GM13976 (cell line): ENCODE measurements around the gene CYP4A22.
"Not testable (repeated sequence)": the region's sequence is repeated elsewhere in the genome, so short reads cannot be mapped to it uniquely, and the experiment has no call there.

Experiments
- DNase-seq: peaks from one replicate; pipeline ENCODE4 v3.0.0; 2012; ENCODE audit warnings: low spot score
- in situ Hi-C: fragments of 300-500 bp; cut with MboI; formaldehyde crosslinking; loops from one replicate; pipeline ENCODE4 v1.12.0; 2022; ENCODE audit warnings: low sequenced_read_pairs, mixed read lengths, inconsistent platforms; ENCODE audit not compliant: unreplicated experiment
- TF ChIP-seq, protein P1 (sequence below): IDR thresholded peaks from 2 replicates; pipeline ENCODE4 v1.5.1; 2012; ENCODE audit warnings: borderline replicate concordance, mild to moderate bottlenecking; ENCODE audit not compliant: insufficient read depth; ENCODE audit errors: extremely low read depth, missing control alignments, control extremely low read depth

The CYP4A22 gene

DNA sequence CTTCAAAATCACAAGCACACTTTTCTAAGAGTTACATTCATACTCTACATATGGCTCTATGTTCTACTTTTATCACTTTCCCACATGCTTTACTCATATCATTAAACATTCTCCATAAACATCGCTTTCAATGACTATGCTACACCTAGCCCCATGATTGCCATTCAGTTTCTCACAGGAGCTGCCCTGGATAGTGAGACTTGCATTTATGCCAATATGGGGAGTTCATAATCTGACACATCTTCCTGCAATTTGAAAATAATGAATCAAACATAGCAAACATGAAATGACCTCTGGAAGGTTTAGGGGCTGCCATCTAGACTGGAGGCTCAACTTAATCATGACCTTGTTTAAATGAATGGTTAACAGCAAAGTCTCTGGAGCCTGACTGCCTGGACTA is 9.0 kb upstream of the CYP4A22 start:
- no peak for DNase-seq
- in situ Hi-C loops, result no loop called here
- TF ChIP-seq, protein P1, sequence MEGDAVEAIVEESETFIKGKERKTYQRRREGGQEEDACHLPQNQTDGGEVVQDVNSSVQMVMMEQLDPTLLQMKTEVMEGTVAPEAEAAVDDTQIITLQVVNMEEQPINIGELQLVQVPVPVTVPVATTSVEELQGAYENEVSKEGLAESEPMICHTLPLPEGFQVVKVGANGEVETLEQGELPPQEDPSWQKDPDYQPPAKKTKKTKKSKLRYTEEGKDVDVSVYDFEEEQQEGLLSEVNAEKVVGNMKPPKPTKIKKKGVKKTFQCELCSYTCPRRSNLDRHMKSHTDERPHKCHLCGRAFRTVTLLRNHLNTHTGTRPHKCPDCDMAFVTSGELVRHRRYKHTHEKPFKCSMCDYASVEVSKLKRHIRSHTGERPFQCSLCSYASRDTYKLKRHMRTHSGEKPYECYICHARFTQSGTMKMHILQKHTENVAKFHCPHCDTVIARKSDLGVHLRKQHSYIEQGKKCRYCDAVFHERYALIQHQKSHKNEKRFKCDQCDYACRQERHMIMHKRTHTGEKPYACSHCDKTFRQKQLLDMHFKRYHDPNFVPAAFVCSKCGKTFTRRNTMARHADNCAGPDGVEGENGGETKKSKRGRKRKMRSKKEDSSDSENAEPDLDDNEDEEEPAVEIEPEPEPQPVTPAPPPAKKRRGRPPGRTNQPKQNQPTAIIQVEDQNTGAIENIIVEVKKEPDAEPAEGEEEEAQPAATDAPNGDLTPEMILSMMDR, result no peak

DNA sequence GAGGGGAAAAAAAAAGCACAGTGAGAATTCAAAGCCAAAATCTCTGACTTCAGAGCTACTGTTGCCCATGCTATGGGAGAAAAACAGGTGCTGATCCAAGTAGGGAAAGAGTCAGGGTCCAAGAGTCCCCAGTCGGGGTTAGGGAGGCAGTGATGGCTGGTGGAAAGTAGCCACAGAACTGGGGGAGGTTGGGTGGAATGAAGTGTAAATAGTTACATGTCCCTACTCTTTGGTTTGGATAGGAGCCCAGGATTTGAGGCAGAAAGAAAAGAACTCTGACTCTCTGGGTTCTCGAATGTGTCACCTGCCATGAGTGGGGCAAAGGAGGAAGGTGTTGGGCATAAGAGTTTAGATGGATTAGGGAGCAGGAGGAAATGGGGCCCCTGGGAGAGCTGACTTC is 8.4 kb upstream of the CYP4A22 start:
- in situ Hi-C loops, DNase-seq: not testable (repeated sequence)

DNA sequence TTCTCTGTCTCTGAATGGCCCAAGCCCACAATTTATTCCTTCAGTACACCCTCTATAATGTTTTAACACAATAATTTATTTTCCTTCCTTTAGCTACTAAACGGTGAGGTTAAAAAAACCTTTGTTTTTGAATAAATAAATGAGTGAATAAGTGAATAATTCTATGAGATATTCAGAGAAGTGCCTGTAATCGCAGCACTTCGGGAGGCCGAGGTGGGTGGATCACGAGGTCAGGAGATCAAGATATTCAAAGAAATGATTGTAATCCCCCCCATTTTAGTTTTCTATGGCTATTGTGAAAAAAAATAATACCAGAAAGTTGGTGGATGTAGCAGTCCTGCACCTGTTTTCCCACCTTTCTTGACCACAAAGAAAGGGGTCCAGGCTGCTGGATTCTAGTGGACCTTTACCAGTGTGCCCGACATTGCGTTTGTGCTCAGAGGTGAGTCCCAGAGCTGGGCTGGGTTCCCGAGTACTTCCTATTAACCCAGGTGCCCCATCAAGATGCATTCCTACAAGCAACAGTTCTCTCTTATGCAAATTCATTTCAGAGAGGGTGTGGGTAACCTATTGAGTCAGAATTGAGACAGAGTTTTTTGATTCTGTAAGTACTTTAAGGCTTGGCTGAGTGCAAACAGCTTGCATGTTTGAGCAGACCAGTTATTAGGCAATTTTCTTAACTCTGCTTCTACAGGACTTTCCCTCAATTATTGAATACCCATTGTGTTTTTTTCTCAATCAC is 7.6 kb upstream of the CYP4A22 start:
- in situ Hi-C loops, DNase-seq: not testable (repeated sequence)

DNA sequence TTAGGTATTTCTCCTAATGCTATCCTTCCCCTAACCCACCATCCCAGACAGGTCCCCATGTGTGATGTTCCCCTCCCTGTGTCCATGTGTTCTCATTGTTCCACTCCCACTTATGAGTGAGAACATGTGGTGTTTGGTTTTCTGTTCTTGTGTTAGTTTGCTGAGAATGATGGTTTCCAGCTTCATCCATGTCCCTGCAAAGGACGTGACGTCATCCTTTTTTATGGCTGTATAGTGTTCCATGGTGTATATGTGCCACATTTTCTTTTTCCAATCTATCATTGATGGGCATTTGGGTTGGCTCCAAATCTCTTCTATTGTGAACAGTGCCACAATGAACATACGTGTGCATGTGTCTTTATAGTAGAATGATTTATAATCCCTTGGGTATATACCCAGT is 4.6 kb upstream of the CYP4A22 start:
- in situ Hi-C loops, DNase-seq: not testable (repeated sequence)

DNA sequence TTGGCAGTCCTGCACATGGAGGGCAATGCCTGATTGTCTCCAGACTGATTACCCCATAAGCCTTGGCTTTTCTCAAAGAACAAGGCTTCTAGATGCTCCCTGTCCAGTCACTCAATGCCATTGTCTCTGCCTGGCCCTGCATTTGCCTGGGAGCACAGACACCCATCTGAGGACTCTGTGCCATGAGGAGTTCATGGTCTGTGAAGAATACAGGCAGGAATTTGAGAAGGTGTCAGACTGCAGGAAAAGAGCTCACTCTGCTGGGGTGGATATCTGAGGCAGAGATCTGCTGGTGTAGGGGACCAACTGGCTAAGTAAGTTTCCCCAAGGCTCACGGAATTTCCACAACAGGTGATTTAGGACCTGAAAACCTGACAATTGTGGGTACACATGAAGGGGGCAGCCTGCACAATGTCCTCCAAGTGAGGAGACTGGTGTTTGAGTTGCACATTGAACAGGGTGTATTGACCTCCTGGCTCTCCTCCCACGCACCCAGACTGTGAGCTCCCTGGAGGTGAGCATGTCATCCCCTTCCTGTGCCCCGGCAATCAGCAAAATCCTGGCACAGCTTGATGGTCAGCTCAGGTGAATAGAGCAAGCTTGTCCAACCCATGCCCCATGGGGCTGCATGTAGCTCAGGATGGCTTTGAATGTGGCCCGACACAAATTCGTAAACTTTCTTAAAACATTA is 829 bp downstream of the CYP4A22 start:
- in situ Hi-C loops, result no loop called here
- TF ChIP-seq, protein P1, result no peak
- DNase-seq, result no peak

DNA sequence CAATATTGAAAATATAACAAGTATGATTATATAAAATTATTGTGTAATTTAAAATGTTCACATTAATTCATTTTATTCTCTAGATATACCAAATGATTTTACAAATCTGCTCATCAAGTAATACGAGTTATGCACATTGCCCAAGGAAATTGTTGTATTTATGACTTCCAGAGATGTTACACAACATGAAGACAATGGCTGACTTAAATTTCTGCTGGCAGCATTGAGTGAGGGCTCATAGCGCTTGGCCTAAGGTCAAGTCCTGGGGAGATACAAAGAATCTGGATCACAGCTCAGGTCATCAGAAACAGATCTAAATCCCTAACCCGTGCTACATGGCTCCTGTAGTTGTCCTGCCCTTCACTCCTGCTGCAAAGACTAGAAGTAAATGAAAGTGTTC is 3.1 kb downstream of the CYP4A22 start:
- DNase-seq, in situ Hi-C loops: not testable (repeated sequence)

DNA sequence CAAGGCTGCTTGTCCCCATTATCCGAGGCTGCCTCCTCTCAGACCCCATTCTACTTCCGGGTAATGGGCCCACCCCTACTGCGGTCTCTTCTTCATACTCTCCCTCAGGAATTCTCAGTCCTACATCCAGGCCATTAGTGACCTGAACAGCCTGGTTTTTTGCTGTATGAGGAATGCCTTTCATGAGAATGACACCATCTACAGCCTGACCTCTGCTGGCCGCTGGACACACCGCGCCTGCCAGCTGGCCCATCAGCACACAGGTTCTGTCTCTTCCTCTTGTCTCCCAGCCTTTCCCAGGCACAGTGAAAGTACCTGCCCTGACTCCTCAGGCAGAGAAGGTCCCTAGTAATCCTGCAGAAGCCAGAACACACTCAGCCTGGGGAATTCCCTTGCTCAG is 6.4 kb downstream of the CYP4A22 start:
- in situ Hi-C loops, DNase-seq: not testable (repeated sequence)

DNA sequence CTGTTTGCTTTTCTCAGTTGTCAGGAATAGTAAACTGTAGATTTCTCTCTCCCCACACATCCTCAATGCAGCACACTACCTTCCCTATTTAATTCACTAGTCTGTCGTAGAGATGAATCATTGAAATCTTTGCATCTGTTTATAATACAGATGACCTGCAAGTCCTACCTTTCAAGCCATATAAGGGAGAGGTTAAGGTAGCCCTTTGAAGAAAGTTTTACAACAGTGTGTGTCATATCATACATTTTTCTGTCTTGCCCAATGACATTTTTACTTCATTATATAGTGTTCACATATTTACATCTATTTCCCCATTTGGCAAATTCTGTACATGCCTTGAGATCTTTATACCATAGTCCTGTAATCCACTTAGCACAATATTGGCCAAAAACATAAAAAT is 9.3 kb downstream of the CYP4A22 start:
- DNase-seq, in situ Hi-C loops: not testable (repeated sequence)

DNA sequence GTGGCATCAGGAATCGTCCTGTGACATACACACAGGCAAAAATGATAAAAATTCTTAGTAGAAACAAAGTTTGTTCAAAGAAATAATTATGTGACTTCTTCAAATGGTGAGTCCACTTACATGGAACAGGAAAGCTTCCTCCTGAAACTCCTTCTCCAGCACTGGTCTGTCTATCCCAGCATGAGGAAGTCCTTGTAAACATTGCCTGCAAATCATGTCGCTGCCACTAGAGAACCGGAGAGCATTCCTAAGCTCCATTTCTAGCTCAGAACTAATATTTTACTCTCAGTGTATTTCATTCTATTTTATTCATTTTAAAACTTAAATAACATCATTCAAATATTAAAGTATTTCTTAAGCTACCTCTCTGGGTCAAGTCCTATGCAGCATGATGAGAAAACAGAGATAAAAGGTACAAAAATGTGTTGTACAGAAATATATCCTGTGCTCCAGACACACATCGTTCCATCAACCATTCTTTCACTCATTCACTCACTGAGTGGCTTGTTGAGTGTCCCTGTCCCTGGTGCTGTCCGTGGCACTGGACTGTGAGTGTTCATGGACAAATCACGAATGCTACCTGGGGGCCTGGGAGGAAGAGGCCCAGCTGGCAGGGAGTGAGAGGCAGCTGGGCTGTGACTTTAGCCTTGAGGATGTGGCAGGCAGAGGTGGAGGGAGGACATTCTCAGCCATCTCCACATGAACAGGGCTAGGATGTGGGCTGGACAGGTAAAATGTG is 10.0 kb downstream of the CYP4A22 start:
- no peak for DNase-seq
- in situ Hi-C loops, result no loop called here
- TF ChIP-seq, protein P1, result no peak

DNA sequence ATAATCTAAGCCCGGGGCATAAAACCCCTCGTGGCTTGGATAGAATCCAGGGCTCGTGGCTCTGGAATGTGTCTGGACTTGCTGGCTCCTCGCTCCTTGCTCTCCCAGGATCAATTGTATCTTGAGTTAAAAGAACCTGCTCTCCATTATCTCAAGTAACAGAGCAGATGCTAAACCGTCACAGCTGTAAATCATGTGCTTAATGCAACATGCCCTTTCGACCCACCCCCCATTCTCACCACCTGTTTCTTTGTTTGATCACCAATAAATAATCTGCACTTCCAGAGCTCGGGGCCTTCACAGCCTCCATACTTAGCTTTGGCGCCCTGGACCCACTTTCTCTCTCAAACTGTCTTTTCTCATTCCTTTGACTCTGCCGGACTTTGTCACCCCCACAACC is 11.9 kb downstream of the CYP4A22 start:
- DNase-seq, in situ Hi-C loops: not testable (repeated sequence)

DNA sequence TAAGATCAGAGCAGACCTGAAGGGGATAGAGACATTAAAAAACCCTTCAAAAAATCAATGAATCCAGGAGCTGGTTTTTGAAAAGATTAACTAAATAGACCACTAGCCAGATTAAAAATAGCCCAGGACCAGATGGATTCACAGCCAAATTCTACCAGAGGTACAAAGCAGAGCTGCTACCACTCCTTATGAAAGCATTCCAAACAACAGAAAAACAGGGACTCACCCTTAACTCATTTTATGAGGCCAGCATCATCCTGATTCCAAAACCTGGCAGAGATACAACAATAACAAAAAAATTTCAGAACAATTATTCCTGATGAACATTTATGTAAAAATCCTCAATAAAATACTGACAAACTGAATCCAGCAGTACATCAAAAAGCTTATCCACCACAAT is 19.2 kb downstream of the CYP4A22 start:
- in situ Hi-C loops, DNase-seq: not testable (repeated sequence)

DNA sequence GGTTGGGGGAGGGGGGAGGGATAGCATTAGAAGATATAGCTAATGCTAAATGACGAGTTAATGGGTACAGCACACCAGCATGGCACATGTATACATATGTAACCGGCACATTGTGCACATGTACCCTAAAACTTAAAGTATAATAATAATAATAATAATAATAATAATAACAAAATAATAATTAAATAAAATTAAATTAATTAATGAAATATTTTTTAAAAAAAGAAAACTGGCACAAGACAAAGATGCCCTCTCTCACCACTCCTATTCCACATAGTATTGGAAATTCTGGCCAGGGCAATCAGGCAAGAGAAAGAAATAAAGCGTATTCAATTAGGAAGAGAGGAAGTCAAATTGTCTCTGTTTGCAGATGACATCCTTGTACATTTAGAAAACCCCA is 20.7 kb downstream of the CYP4A22 start:
- in situ Hi-C loops, DNase-seq: not testable (repeated sequence)
